GM18507 (cell line): ENCODE measurements around the gene ZBTB16.

ENCODE experiments used
- DNase-seq: peaks from one replicate; pipeline ENCODE4 v3.0.0; 2011; ENCODE audit warnings: low read depth; ENCODE audit not compliant: insufficient read length; ENCODE audit errors: extremely low spot score
- FAIRE-seq: peaks from 2 replicates; lab custom pipeline; 2011; peaks lifted over from hg19 to GRCh38; lab: Jason Lieb, UNC

Gene ZBTB16

DNA sequence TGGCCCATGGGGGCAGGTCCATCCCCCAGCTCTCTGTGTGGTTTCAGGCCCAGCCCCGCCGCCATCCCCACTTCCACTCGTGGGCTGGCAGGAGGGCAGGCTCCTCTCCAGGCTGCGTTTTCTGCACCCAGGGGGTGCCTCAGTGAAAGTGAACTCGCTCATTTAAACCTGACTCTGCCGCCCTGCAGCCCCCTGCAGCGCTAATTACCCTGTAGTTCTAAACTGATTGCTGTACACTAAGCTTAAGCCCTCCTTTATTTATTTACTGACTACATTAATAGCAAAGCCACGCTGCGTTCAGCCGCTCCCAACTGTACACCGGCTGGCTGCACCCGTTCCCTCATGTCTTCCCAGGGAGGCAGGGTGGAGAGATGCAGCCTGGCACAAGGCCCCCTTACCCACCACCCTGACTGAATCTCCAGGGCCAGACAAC is 200.1 kb downstream of the ZBTB16 start:
- DNase-seq: no peak
- FAIRE-seq: no peak

DNA sequence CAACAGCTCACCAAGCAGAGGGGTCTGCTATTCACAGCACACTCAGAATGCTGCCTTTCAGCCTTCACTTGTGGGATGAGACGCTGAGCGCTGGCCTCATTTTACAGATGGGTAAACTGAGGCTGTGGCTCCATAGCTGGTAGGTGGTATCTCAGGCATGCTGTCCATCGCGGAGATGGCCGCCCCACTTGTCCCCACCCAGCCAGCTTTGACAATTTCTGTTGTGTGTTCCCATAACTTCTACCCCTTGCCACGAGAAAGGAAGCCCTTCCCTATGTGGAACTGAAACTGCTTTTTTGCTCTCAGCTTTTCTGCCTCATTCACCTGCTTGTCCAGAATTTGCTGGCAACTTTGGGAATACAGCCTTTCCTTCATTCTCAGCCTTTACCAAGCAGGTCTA is 200.6 kb downstream of the ZBTB16 start:
- DNase-seq (no peak), FAIRE-seq (no peak)

DNA sequence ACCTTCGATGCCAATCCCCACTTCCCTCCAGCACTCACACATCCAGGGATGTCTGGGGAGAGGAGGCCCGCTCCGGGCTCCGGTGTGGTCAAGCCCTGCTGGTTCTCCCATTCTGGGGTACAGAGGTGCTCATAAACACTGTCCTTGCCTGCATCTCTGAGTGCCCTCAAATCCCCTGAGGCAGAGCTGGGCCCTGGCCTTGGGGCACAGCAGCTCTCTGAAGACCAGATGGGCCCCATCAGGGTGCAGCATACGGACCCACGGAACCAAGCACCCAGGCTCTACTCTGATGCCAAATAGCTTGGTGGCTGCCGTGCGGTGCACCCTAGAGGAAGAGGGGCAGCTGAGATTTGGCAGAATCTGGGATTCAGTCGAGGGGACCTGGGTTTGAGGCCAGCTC is 201.0 kb downstream of the ZBTB16 start:
- DNase-seq (no peak), FAIRE-seq (no peak)

DNA sequence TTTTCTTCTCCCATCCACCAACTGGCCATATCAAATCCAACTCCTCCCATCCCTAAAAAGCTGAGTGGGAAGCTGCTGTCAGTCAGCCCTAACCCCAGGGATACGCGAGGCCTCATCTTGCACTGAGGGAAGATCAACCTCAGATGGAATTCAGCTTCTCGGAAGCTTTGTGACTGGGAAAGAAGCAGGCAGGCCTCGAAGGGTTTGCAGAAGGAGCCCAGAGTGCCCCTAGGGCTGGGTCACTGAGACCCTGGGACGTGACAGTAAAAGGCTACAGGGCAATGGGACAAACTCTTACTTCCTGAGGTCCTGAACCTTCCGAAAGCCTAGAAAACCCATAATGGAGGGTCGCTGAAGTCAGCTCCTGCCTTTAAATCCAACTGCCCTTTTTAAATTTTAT is 202.3 kb downstream of the ZBTB16 start:
- no peak for FAIRE-seq

DNA sequence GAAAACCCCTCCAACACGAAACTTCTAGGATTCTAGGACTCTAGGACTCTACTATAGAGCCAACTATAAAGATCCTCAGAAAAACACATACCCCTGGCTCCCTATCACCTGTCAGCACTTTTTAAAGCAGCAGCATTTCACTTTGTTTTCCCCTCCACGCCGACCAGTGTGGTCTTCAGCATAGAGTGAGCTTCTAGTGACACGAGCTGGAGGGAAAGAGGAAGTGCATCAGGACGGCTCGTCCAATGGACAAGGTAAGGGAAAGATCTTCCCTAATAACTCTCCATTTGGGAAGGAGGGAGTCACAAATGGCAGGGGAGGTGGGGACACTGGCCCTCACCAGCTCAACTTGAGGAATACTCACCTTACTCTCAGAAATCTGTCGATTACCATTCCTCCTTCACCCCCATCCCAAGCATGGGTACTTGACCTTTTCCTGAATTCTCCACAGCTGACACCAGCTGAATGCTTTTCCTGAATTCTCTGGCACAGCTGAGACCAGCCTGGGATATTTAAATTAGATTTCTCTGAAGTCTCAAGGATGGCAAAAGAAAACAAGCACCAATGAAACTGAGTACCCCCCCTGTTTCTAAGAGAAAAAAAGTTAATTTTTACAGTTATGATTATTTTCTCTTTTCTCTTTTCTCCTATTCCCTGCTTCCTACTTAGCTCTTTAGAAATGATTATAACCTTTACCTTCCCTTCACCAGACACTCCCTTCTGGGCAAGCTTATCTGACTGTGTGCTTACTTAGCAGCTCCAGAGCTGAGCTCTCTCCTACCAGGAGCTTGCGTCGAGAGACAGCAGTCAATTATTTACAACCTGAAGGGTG is 203.4 kb downstream of the ZBTB16 start:
- no peak for DNase-seq

More for the DNA sequence above, 202.3 kb downstream of the ZBTB16 start:
- DNase-seq: no peak

DNA sequence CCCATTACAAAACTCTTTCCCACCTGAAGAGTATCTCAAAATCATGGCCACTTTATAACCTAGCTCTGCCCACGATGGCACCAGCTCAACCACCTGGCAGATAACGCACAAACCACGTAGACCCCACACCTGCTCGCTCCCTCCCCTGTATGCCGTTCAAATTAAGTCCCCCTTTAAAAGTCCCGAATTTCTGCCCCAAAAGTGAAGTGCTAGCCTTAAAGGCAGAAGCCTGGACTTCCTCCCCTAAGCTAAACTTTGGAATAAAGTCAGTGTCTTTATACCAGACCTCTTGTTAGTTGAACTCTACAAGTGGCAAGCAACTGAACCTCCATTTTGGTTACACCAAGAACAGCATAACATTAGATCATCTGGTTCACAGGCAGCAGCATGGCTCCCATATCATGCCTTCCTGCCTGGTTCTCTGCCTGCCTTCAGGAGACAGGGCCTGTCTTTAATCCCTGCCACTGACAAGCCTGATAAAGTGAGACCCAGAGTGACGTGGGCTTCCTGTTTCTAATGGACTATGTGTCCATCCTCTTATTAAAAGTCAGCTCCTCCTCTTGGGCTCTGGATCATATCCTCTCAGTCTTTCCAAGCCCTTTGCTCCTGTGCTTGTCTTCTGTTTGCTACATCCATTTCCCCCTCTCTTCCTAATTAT is 204.1 kb downstream of the ZBTB16 start:
- DNase-seq: no peak
- FAIRE-seq: no peak

More for the DNA sequence above, 203.4 kb downstream of the ZBTB16 start:
- FAIRE-seq: no peak

DNA sequence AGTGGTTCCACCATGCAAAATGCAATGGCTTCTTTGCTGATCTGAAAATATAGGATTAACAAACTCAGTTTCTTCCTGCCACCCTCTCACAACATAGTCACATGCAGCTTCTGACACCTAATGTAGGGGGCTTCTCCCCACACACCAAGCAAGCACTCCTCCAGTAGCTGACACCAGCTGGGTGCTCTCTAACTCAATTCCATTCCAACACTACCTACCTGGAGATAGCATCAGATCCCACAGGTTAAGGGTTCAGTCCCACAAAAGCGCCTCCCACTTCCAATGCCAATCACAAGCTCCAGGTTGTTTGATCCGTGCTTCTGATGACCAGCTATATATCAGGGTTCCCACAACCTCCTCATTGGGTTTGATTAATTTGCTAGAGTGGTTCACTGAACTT is 204.9 kb downstream of the ZBTB16 start:
- FAIRE-seq (no peak), DNase-seq (no peak)

DNA sequence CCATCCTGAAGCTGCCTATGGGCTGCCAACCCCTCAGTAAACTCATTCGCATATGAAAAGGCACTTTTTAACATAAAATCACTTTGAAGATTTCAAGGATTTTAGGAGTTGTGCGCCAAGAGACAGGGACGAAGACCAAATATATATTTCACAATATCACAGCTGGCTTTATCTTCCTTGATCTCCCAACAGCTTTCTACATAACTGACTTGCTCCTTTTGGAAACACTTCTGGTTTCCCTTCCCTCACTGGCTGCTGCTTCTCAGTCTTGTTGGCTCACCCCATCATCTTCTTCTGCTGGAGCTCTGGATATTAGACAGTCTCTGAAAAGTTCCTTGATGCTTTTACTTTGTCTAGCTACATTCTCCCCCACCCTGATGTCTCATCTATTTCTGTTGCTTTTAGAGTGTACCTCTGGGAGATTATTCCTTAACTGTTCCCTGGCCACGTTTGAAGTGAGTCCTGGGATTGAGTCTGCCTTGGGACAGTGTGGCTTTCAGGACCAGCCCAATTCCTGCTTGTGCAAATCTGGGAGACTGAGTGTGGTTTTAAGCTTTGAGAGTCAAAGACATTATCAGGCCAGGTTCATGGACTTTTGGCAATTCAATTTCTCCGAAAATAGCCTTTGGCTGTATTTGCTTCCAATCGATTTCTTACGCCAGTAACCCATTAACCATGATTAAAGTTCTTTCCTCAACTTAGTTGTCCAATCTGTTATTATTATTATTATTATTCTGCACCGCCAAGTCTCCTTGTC is 205.8 kb downstream of the ZBTB16 start:
- DNase-seq: no peak
- FAIRE-seq: no peak

DNA sequence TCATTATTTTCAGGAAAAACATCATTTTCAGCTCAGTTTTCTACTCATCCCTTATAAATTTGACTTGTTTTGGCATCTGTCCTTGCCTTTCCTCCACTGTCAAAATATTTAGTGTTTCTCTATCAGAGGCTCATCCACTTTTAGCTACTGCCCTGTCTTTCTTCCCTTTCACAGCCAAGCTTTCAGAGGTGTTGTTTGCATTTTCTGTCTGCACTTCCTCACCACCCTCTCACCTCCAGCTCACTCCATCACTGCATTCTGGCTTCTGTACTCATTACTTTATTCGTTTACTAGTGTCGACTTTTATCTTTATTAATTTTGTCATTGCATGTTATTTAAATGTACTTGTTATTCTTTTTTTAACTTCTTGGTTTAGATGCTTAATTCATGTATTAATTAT is 210.0 kb downstream of the ZBTB16 start:
- FAIRE-seq (no peak), DNase-seq (no peak)

DNA sequence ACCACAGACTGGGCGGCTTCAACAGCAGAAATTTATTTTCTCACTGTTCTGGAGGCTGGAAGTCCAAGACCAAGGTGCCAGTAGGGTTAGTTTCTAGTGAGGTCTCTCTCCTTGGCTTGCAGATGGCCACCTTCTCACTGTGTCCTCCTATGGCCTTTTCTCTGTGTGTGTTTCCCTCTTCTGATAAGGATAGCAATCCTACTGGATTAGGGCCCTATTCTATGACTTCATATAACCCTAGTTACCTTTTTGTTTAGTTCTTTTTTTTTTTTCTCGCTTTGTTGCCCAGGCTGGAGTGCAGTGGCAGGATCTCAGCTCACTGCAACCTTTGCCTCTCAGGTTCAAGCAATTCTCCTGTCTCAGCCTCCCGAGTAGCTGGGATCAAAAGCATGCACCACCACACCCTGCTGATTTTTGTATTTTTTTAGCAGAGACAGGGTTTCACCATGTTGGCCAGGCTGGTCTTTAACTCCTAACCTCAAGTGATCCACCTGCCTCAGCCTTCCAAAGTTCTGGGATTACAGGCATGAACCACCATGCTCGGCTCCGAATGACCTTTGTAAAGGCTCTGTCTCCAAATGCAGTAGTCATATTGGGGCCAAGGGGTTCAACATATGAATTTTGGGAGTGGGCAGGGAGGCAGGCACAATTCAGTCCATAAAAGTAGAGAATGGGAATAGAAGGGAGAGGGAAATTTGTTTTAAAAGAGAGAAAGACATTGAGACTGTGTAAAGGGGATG is 211.2 kb downstream of the ZBTB16 start:
- FAIRE-seq (no peak), DNase-seq (no peak)

DNA sequence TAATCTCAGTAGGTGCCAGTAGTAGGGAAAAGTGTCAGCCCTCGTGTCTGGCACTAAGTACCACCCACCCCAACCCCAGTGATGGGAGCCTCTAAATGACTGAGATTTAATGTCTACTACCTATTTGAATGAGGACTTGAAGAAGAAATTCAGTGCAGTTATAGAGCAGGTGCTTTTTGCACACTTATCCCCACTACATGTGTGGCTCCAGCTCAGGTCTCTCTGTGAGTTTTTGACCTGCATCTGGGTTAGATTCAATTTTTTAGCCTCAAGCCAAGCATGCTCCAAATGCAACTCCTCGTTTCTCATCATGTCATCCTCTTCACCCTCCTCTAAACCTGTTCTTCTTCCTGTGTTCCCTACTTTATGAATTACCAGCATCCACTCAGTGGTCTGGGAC is 211.8 kb downstream of the ZBTB16 start:
- FAIRE-seq: no peak
- DNase-seq: no peak

DNA sequence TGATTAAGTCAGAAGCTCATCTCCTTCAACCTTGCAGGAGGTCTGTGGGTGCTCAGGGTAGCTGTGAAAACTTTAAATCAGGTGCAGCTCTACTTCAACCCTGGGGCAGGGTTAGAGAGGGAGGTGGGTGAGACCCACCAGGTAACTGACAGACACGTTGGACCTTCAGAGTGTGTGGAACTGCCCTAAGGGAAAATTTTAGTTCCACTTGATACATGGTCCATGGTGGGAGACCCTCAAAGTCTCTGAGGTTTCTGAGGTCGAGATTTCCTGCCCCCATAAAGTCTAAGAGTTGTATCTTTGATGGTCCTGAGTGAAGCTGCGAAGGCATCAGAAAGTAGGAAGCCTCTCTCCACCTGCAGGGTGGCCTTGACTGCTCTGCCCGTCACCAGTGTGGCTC is 212.8 kb downstream of the ZBTB16 start:
- DNase-seq (no peak), FAIRE-seq (no peak)

DNA sequence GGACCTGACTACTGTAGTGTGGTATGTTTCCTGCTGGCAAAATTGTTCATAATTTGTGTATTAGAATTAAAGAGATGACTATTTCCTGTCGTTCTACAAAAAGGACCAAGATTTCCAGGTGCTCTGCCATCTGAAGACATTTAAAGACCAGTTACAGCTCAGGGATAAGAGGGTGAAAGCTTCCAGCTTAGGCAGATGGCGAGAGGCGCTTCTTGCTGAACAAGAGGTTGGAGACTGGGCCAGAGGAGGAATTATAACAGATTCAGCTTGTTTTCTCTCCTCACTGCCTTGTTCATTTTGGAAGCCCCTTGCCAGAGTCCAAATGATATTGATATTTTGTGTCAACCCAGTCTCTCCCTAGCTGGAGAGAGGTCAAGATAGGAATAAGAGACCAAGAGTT is 213.6 kb downstream of the ZBTB16 start:
- DNase-seq (no peak), FAIRE-seq (no peak)

DNA sequence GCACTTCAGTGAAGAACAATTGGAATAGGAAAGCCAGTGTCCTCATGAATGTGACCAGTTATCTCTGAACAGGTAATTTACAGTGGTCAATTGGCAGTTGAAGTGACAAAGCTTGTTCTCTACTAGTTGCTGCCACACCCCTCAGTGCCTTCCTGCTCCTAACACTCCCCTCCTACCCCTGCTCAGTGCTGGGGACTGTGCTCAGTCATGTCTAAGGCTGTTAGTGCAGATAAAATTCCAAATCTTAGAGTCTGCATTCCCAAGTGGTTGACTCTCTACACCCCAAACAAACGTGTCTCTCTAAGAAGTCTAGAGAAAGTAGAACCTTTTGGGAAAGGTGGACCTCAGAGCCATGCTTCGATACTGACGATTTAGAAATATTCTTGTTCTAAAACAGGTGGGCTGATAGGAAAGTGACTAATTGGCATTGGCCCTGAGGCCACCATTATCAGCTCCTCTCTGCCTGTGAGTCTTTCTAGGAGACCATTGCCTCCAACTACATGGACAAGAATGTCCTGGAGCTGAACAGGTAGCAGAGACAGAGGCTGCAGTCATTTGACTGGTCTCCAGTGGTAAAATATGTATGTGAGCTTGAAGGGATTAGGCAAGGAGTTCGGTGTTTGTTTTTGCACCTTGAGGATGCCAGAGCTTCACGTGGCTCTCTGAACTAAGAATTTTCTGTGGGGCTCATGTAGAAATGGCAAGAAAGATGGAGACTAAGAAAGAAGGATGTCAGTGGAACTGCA is 214.6 kb downstream of the ZBTB16 start:
- DNase-seq (no peak), FAIRE-seq (no peak)

DNA sequence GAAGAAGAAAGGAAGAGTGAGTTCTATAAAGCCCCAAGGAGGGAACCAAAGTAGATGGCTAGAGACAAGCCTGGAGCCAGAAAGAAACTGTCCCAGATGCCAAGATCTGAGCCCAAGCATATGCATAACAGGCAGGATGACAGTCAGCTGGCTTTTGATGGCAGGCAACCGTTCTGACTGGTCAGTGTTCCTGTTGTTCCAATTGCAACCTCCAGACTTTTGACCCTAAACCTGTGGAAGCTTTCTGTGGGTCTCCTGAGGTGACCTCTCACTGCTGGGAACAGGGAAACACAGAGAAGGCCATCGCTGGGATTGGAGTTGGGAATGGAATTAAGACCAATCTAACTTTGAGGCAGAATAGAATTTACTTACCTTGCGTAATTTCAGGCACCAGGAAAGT is 215.1 kb downstream of the ZBTB16 start:
- no peak for FAIRE-seq
- no peak for DNase-seq

DNA sequence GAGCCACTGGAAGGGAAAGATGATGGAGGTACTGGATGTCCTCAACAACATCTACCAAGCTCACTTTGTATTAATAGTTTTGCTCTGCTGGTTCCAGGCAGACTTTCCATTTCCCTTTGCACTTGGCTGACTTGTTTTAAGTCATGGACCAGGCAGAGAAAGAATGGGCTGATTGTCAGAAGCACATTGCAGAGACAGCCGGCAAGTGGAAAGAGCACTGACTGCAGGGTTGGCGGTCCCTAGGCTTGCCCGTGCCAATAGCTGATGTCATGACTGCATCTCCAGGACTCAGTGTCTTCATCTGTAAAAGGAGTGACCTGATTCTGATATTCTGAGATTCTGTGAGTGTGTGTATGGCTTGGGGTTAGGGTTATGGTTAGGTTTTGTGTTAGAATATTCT is 215.8 kb downstream of the ZBTB16 start:
- DNase-seq (no peak), FAIRE-seq (no peak)

DNA sequence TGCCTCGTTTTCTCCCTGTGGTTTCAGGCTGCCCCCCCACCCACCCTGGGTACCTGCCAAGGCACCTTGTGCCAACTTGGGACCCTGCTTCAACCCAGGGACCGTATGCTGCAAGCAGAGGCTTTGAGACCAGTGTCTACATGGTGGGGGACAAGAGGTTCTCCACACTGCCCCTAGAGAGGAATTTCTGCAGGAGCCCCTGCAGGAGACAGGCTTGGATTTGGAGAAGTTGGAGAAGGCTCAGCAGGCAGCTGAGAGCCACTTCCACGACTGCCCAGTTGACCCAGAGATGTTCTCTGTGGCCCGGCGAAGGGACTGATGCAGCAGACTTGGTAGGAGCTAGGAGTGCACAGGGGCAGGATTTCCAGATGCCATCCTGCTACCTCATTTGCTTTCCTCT is 216.6 kb downstream of the ZBTB16 start:
- no peak for FAIRE-seq
- no peak for DNase-seq

DNA sequence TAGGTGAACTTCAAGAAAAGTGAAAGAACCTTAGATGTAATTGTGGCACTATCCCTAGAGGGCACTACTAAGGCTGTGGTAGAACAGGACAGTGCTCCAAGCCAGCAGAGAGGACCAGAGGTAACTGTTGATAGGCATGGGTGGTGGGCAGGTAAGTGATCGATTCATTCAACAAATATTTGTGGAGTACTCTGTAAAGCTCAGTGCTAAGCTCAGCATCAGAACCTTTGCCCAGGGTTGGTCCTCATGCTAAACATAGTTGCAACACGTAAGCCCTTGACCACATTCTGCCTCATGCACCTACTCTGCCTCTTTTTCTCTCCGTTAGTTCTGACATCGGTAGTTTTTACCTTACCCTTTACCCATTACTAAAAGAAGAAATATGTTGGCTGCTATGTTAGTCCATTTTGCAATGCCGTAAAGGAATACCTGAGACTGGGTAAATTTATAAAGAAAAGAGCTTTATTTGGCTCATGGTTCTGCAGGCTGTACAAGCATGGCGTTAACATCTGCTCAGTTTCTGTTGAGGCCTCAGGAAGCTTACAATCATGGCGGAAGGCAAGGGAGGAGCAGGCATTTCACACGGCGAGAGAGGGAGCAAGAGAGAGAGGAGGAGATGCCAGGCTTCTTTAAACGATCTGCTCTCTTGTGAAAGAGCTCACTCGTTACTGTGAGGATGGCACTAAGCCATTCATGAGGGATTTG is 218.3 kb downstream of the ZBTB16 start:
- FAIRE-seq (no peak), DNase-seq (no peak)
